HG03097 (cell line): ENCODE results near the gene ALG14.
A peak's percentile ranks its signal among the peaks of the same experiment; 100 is the strongest.
"Not testable (repeated sequence)": the region's sequence is repeated elsewhere in the genome, so short reads cannot be mapped to it uniquely, and the experiment has no call there.

ENCODE experiments used
- ATAC-seq: cut with Tn5 transposase; IDR thresholded peaks from one replicate; pipeline ENCODE4 v1.9.1; 2021; ENCODE audit not compliant: unreplicated experiment, low FRiP score

Gene ALG14

GRCh38 chr1:95043141-95043980 lies 29.4 kb downstream of the ALG14 start:
- peak; percentile 89 for ATAC-seq

- no peak for ATAC-seq
Observed at GRCh38 chr1:95042286-95042685, 30.5 kb downstream of the ALG14 start.

DNA sequence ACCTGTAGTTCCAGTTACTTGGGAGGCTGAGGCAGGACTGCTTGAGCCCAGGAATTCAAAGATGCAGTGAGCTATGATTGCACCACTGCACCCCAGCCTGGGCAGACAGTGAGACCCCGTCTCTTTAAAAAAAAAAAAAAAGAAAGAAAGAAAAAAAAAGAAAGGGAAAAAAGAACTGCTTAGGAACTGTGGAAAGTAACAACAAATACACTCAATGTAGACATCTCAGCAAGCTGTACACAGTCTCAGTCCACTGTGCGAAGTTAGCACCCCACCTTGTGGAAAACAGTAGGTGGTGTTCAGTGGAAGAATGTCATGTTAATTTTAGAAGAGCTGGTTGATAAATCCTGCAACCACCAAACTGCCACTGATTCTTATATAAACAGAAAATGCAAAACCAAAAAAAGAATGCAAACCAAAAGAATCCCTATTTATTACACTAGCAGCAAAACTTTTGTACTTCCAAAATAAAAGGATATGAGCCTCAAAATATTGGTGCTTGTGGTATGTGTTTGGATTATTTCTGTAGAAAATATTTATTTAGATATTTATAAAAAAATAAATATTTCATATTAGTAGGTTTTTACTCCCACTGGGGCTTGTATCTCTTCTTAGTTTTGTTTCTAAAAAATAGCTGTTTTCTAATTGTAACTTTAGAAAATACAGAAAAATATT lies 31.1 kb downstream of the ALG14 start:
- ATAC-seq, result no peak

DNA sequence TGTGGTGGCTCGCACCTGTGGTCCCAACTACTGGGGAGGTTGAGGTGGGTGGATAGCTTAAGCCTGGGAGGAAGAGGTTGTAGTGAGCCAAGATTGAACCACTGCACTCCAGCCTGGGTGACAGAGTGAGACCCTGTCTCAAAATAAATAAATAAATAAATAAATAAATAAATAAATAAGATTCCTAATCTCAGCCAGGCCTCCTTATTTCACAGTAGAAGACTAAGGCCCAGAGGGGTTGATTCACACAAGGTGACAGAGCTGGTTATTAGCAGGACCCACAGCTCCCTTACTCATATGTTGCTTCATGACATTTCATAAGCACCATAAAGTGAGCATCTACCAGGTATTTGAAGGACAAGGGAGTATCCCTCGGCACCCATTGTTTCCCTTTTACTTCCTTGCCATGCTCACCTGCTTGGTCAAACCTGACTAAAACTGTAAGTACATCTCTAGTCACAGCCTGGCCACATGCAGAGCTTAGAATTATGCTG lies 32.7 kb downstream of the ALG14 start:
- no peak for ATAC-seq

- no peak for ATAC-seq
Observed at GRCh38 chr1:95039360-95040031, 33.3 kb downstream of the ALG14 start.

- ATAC-seq, result no peak
Observed at GRCh38 chr1:95035536-95035935, 37.2 kb downstream of the ALG14 start.

GRCh38 chr1:95034506-95034905 lies 38.2 kb downstream of the ALG14 start:
- no peak for ATAC-seq

DNA sequence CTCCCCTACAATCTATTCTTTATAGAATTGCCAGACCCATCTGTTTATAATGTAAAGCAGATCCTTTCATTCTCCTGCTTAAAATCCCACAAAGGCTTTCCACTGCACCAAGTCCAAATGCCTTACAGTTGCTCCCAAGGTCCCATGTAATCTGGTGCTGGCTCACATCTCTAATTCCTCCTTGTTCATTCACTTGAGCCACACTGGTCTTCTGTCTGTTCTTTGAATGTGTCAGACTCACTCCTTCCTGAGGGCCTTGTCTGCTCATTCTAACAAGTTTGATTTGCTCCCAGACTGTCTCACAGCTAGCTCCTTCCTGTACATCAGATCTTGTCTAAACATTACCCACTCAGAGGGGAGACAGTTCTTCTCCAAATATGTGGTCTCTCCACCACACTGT lies 38.9 kb downstream of the ALG14 start:
- no peak for ATAC-seq

DNA sequence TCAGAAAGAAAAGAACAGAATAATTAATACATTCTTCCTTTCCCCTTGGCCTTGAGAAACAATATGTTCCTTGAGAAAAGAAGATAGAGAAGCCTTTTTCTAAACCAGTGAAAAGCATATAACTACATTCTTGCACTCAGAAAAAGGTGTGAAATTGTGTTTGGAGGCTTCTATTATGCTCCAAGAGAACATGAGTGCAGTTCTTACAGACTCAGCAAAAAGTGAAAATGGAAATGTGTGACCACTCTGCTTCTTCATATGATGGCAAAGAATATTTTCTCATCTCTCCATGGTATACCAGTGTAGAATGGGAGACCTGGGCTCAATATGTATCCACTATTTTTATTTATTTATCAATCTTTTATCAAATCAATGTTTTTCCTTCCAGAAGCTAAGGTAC lies 43.2 kb downstream of the ALG14 start:
- no peak for ATAC-seq

GRCh38 chr1:95028954-95029353 lies 43.8 kb downstream of the ALG14 start:
- no peak for ATAC-seq

GRCh38 chr1:95027046-95027445 lies 45.7 kb downstream of the ALG14 start:
- ATAC-seq, result no peak

DNA sequence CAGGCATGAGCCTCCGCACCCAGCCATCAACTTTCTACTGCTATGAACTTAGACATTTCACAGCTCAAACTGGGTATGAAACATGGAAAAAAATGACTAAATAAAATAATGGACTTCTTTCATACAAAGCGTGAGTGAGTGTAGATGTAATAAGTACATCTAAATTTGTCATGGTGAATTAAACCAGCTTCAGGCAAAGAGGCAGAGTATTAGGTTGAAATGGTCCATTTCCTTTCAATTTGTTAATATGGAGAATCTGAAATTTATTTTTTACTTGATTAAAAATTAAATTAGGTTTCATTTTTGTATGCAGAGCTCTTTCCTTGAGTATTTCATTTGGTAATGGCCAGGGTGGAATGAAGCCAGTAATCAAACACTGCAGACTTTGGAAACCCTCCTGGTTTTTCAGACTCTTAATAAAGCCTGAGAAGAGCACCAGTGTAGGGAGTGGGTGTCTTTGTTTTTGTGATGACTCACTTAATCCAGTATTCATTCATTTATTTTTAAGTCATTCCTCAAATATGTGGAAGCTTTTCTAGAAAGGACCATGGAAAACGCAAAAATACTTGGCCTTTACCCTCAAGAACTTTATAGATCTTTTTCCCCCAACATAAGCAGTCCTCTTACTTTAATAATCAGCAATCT lies 49.2 kb downstream of the ALG14 start:
- no peak for ATAC-seq

- ATAC-seq, result no peak
Observed at GRCh38 chr1:95022644-95022926, 50.2 kb downstream of the ALG14 start.

- ATAC-seq, result no peak
Observed at GRCh38 chr1:95021805-95022643, 50.7 kb downstream of the ALG14 start.

DNA sequence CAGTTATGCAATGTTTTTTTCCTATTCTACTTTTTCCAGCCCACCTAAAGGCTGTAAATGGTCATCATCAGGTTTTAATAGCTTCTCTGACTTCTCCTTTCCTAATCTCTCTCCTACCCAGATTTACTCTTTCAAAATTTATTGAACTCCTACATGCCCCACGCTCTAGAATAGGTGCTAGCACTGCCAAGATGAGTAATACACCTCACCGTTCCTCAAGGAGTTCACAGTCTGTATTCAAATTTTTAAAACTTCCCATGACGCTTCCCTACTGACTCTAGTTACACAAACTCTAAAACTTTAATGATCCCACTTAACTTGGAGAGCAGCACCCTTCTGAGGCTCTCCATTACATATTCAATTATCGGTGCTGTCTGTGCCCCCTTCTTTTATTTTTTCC lies 51.6 kb downstream of the ALG14 start:
- no peak for ATAC-seq

DNA sequence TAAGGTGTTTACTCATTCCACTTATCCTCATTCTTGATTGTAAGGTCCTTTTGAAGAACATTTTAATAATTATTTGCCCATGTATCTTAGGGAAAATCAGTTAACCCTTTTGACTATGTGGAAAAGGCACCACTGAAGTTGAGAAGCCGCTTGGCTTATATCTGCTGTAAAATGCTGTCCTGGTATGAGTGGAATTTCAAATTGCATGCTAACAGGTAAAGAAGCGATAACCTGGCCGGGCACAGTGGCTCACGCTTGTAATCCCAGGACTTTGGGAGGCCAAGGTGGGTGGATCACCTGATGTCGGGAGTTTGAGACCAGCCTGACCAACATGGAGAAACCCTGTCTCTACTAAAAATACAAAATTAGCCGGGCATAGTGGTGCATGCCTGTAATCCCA lies 53.3 kb downstream of the ALG14 start:
- ATAC-seq, result not testable (repeated sequence)

- ATAC-seq, result no peak
Observed at GRCh38 chr1:95018602-95019369, 54.0 kb downstream of the ALG14 start.

- ATAC-seq, result no peak
Observed at GRCh38 chr1:95017775-95018174, 55.0 kb downstream of the ALG14 start.

- ATAC-seq, result no peak
Observed at GRCh38 chr1:95015076-95015475, 57.7 kb downstream of the ALG14 start.
